ENCODE results near the gene REEP1.

The REEP1 gene

GRCh38 chr2:86344404-86344803, 7.0 kb upstream of the REEP1 start:
- no peak for DNase-seq

GRCh38 chr2:86342488-86342887, 5.1 kb upstream of the REEP1 start:
- DNase-seq = no peak

- no peak for DNase-seq
Measured at GRCh38 chr2:86341470-86341869, 4.0 kb upstream of the REEP1 start.

GRCh38 chr2:86338778-86339295, 1.4 kb upstream of the REEP1 start:
- DNase-seq = no peak

- no peak for DNase-seq
Measured at GRCh38 chr2:86336675-86337243, 667 bp downstream of the REEP1 start.

GRCh38 chr2:86335865-86336674, 1.4 kb downstream of the REEP1 start:
- DNase-seq = no peak

- no peak for DNase-seq
Measured at GRCh38 chr2:86333378-86333777, 4.0 kb downstream of the REEP1 start.

GRCh38 chr2:86332654-86333053, 4.8 kb downstream of the REEP1 start:
- no peak for DNase-seq

- no peak for DNase-seq
Measured at GRCh38 chr2:86331384-86331783, 6.0 kb downstream of the REEP1 start.

- DNase-seq = no peak
Measured at GRCh38 chr2:86330001-86330400, 7.4 kb downstream of the REEP1 start.

GRCh38 chr2:86323273-86324021, 14.0 kb downstream of the REEP1 start:
- DNase-seq = no peak

- DNase-seq = no peak
Measured at GRCh38 chr2:86319700-86320580, 17.5 kb downstream of the REEP1 start.

GRCh38 chr2:86315084-86315483, 22.3 kb downstream of the REEP1 start:
- no peak for DNase-seq

- no peak for DNase-seq
Measured at GRCh38 chr2:86314125-86314524, 23.3 kb downstream of the REEP1 start.

GRCh38 chr2:86313341-86313740, 24.1 kb downstream of the REEP1 start:
- no peak for DNase-seq

GRCh38 chr2:86311879-86312278, 25.5 kb downstream of the REEP1 start:
- no peak for DNase-seq

- no peak for DNase-seq
Measured at GRCh38 chr2:86309966-86310365, 27.5 kb downstream of the REEP1 start.

- no peak for DNase-seq
Measured at GRCh38 chr2:86308984-86309695, 28.3 kb downstream of the REEP1 start.

GRCh38 chr2:86308356-86308755, 29.1 kb downstream of the REEP1 start:
- DNase-seq = no peak

GRCh38 chr2:86307431-86307830, 30.0 kb downstream of the REEP1 start:
- DNase-seq = no peak

- DNase-seq = no peak
Measured at GRCh38 chr2:86305915-86306254, 31.5 kb downstream of the REEP1 start.
